Measurements from ENCODE around the gene COMMD7. TPM values are rescaled to one million over a fixed set of nuclear protein-coding genes. Genes with fewer than 3 reads are reported as not detected.

COMMD7 gene
- polyA plus RNA-seq (ENCODE audit: insufficient read length in 3 of 3) = 10 to 100 TPM; 71.2 to 76.0 (median 75.7) TPM

DNA sequence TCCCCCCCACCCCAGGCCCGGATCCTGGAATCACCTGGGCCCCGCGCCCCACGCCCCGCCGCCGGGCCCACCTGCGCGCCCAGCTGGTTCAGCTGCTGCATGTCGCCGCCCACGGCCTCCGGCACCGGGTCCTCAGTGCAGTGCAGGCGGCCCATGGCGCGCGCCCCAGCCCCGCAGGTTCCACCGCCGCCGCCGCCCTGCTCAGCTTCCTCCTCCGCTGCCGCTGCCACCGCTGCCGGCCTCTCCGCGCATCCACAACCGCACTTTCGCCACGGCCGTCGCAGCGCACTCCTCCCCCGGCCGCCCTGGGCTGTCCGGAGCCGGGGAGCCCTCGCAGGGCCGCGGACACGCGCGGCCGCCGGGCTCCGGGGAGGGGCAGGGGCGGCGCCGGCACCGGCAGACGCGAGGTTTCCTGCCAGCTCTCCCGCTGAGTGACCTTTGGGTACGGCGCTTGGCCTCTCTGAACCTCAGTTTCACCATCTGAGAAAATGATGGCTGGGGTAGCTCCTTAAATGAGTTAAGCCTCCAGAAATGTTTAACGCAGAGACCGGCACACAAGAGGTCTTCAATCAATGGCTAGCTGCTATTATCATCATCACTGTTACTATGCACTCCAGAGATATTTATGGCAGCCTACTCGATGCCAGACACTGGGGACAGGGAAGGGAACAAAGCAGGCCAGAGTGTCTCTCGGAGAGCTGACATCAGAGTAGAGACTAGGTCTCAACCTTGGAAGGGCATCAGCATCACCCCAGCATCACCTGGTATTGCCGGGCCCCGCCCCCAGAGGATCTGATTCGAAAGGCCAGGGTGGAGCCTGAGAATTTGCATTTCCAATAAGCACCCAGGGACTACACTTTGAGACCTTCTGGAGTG is at the start of gene COMMD7:
TSS of gene COMMD7 (minus strand) at position 231 of the 876 bp plus-strand sequence. CDS start at position 155, 76 bp downstream.
- no peak for DNase-seq (ENCODE audit: low read depth in 3 of 3, low spot score in 2 of 3)

DNA sequence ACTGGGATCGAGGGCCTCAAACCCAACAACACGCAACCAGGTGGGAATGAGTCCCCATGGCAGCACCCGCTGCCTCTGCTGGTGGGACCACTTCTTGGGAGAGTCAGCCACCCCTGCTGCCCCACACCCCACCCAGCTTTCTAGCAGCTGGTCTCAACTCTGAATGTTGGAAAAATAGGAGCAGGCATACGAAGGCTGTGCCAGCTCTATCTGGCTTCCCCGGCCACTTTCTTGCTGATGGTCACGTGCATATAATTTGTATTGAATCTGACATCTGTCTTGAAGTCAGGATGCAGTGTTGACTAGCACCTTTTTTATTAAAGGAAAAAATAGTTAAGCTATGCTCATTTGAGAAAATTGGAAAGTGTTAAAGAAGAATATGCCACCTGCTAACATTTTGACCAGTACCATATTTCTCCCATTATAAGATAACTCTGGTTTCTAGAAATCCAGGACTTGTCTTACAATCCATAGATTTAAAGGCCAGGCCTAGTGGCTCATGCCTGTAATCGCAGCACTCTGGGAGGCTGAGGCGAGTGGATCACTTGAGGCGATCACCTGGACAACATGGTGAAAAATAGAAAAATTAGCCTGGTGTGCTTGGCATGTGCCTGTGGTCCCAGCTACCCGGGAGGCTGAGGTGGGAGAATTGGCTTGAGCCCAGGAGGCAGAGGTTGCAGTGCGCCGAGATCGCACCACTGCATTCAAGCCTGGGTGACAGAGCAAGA is 49.6 kb upstream of the COMMD7 start:
- no peak for DNase-seq (ENCODE audit: low read depth in 3 of 3, low spot score in 2 of 3)

DNA sequence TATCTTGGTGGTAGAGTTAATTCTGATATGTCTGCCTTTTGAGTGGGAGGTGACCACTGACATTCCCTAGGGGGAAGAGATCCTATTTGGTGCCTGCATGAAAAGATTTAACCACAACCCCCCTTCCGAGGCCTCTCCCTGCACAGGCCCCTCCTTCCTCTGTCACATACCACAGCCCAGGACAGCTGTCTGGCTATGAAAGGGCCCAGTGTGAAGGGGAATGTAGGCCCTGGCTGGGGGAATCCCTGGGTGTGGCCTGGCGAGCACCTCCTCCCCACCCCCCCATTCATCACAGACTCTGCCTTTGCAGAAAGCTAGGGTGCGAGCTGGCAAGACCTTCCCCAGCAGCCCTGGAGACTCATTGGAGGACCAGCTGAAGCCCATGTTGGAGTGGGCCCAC is 49.0 kb upstream of the COMMD7 start:
- no peak for DNase-seq (ENCODE audit: low read depth in 3 of 3, low spot score in 2 of 3)

DNA sequence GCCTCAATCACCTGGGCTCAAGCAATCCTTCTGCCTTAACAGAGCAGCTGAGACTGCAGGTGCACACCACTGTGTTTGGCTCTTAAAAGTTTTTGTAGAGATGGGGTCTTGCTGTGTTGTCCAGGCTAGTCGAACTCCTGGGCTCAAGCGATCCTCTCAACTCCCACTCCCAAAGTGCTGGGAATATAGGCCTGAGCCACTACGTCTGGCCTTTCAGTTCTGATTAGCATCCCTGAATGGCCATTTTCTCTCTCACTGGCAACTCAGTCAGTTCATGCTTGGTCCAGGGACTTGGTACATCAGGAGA is 47.4 kb upstream of the COMMD7 start:
- no peak for DNase-seq (ENCODE audit: low read depth in 3 of 3, low spot score in 2 of 3)

DNA sequence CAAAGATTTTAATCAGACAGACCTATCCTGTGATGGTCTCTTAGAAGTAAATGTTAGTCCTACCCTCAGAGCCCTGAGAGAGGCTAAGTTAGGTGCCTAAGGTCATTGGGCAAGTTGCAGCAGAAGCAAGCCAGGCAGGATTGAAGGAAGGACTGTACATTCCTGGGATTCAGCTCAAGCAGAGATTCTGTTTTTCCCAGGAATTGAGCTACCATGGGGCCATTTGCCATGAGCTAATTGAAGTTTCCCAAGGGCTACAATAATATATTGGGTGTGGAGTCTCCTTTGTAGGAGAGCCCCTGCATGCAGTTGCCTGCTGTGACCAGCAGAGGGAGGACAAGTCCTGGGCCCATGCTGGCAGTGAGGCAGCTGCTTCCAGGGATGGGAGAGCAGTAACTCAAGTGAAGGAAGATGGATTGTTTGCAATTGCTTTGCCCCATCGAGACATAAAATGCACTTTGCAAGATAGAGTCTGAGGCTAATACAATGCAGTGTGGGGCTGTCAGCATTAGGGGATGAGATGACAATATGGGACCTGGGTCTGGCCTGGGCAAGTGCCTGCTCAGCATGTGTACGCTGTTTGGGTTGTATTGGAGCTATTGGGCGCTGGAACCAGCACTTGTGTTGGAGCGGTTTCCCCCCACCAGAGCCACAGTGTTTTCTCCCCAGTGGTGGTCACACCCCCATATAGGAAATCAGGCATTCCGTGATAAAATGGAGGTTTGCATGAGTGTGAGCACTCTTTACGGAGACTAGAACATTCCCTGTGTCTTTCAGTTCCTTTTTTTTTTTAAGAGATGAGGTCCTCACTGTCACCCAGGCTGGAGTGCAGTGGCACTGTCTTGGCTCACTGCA is 46.9 kb upstream of the COMMD7 start:
- DNase-seq (ENCODE audit: low read depth in 3 of 3, low spot score in 2 of 3) = no peak

DNA sequence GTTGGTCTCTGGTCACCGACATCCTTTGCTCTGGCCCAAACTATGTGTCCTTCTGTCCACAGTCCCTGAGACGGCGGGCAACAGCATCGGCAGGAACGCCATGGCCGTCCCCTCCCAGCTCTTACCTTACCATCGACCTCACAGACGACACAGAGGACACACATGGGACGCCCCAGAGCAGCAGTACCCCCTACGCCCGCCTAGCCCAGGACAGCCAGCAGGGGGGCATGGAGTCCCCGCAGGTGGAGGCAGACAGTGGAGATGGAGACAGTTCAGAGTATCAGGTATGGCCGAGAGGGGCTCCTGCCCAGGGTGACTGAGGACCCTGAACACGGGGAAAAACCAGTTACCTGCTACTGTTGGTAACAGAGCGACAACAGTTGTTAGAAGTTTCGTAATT is 43.9 kb upstream of the COMMD7 start:
- DNase-seq (ENCODE audit: low read depth in 3 of 3, low spot score in 2 of 3) = no peak

DNA sequence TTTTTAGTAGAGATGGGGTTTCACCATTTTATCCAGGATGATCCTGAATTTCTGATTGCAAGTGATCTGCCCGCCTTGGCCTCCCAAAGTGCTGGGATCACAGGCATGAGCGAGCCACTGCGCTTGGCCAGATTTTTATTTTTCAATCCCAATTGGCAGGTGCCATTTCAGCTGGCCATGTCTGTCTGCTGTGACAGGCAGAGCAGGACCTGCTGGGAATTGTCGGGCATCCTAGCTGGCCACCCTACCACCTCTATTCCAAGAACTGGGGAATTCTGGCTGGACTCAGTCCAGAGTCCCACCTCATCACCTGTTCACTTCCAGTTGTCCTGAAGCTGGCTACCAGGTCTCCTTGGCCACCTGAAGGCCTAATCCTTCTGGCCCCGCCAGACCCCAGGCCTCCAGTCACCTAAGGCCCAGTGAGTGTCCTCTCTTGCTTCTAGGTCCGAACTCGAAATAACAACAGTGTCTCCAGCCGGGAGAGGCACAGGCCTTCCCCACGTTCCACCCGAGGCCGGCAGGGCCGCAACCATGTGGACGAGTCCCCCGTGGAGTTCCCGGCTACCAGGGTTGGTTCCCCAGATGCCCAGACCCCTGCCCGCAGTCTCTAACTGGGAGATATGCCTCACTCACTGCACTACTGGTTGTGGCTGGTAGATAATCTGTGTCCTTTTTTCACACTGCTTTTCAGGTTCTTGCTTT is 42.9 kb upstream of the COMMD7 start:
- no peak for DNase-seq (ENCODE audit: low read depth in 3 of 3, low spot score in 2 of 3)

DNA sequence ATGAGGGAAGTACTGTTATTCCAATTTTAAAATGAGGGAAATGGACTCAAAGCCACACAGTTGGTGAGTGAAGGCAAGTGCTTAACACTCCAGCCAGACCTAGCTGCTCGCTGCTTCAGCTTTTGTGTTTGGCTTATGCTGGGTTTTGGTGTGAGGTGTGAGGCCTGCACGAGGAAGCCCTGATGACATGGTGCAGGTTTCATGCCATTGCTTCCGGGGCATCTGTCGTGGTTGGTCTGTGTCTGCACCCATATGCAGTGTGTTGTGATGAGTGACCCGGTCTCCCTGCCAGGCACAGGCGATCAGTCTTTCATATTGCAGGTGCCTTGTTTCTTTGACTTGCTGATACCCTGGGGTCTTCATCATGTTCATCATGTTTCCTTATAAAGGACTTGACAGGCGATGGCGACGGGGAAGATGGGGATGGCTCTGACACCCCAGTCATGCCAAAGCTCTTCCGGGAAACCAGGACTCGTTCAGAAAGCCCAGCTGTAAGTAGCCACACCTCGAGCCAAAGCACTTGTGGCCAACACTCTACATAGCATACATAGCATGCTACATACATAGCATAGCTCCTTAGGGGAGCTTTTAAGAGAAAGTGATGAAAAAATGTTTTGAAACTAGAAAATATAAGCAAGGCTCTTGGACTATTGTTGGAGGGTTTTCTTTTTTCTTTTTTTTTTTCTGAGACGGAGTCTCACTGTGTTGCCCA is 41.3 kb upstream of the COMMD7 start:
- no peak for DNase-seq (ENCODE audit: low read depth in 3 of 3, low spot score in 2 of 3)

DNA sequence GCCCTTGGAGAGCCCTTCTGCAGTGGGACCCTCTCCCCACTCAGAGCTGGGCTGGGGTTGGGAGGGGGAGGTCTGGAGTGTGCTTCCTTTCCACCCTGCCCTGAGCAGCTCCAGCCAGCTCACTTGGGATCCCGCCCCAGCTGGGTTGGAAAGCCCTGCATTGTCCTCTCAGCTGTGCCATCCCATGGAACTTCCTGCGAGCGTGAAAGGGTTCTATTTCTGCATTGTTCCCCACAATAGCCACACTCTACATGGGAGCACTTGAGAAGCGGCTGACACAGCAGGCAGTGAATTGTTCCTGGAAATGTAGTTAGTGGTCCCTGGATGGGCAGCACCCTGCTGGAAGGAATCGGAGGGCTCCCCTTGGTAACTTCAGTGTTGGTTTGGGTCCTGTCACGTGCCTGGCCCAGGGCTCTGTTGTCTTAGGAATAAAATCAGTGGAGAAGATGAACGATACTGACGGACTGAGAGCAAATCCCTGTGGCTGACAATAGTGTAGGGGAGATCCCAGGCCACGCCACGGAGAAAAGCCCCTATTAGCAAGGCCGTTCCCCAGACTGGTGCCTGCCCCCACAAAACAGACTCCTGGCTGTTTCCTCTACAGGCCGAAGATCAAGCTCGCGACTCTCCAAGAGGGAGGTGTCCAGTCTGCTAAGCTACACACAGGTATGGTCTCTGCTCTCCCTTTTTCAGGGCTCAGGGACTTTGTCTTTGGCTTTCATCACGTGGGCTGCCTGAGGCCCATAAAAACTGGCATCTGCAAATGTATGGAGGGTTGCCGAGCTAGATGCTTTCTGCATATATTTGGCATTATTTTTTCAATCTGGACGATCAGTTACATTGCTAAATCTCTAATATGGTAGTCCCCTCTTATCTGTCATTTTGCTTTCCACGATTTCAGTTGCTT is 37.7 kb upstream of the COMMD7 start:
- no peak for DNase-seq (ENCODE audit: low read depth in 3 of 3, low spot score in 2 of 3)

DNA sequence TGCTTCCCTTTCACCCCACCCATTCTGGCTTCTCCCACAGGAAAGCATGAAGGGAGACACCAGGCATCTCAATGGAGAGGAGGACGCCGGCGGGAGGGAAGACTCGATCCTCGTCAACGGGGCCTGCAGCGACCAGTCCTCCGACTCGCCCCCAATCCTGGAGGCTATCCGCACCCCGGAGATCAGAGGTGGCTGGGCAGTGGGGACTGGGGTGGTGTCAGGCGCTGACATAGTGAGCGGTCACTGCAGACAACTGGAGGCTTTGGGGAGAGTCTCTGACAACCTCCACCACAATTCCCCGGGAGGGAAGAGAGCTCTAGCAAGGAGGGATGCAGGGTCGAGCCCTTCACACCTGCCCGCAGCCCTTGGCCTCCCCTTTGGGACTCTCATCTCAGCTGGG is 37.0 kb upstream of the COMMD7 start:
- no peak for DNase-seq (ENCODE audit: low read depth in 3 of 3, low spot score in 2 of 3)

DNA sequence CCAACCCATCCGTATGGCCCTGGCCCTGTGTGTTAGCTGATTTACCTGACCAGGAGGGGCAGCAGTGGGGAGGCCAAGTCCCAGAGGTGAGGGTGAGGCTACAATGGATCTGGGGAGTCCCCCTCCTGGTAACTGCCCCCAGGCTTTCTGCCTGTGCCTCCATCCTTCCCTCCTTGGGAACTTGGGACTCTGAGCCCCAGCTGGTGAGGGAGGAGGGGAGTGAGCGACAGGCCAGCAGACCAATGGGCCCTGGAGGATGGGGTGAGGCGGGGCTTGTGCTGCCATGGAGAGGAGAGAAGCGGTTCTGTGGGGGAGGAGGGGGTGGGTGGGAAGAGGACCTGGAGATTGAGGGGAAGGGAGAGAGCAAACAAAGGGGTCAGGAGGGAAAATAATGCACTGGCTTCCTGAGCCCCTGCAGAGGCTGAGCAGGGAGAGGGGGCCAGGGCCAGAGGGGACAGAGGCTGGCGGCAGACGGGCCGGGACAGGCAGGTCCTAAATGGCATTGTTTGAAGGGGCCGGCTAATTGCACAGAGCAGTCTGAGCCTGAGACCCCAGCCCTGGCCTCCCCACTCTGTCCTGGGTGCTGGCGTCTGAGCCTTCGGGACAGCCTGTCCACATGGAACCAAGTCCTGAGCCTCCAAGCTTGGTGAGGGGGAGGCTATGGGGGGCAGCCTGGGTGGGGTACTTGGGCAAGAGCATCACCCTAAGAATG is 36.4 kb upstream of the COMMD7 start:
- no peak for DNase-seq (ENCODE audit: low read depth in 3 of 3, low spot score in 2 of 3)

DNA sequence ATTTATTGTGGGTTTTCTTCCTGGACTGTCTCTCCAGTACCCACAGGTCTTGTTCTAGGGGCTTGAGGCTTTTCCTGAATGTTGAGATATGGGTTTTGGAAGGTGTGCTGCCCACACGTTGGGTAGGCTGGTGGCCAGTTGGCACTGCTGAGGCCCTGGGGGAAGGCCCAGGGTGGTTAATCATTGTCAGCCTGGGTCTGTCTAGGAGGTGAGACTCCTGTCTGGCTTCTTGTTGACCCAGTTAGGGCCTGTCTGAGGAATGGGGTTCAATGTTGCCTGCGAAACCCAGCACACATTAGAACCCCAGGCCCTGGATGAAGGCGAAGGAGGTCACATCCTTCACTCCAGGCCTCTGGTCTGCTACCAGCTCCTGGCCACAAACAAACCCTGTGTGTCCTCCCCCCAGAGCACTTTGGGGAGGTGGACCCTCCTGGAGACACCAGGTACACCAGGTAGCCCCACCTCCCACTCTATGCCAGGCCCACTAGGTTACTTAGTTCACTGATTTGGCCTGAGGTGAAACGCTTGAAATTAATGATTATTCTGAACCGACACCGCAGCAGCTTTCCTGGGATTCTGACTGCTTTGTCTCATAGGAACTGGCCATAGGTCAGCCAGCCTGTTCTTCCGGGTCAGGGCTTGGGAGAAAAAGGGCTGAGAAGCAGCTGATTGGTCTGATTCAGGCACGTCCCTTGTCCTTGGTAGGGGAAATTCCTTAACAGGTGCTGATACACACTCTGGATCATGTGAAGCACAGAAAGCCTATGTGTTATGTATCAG is 34.1 kb upstream of the COMMD7 start:
- no peak for DNase-seq (ENCODE audit: low read depth in 3 of 3, low spot score in 2 of 3)

DNA sequence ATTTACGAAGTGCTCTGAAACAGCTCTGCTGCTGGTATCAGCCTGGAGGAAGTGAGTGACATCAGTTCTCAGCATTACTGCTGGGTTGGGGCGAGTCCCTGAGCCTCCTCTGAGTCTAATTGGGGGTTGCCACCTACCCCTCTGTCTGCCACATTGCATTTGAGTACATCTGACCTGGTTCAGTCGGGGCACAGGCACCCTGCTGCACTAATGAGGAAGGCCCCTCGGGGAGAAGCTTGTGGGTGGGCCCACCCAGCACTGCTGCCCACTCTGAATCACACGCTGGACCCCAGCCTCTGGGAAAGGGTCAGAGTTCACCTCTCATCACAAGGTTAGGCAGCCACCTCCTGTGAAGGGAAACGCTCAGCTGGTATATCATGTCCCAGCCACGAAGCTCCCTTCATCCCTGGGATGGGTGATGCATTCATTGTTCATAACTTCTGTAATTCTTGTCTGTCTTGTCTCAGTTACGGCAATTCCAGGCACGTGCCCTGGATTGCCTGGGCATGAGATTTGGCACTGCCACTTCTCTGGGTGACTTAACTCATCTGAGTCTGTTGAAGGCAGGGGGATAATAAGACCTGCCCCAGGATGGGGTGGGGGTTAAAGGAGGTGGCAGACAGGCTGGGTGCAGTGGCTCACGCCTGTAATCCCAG is 32.2 kb upstream of the COMMD7 start:
- DNase-seq (ENCODE audit: low read depth in 3 of 3, low spot score in 2 of 3) = no peak

DNA sequence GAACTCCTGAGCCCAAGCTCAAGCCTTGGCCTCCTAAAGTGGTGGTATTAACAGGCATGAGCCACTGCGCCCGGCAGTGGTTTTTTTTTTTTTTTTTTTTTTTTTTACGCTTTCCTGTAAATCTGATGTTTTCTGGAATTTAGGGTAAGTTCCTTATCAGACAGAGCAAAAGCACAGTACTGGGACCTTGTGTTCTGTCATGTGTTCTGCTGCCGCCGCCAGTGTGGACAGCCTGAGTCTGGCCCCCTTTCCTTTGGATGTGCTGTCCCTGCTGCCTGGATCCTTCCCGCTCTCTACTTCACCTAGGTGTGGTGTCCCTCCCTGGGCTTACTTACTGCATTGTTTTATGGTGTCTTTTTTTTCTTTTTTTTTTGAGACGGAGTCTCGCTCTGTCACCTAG is 30.6 kb upstream of the COMMD7 start:
- no peak for DNase-seq (ENCODE audit: low read depth in 3 of 3, low spot score in 2 of 3)

DNA sequence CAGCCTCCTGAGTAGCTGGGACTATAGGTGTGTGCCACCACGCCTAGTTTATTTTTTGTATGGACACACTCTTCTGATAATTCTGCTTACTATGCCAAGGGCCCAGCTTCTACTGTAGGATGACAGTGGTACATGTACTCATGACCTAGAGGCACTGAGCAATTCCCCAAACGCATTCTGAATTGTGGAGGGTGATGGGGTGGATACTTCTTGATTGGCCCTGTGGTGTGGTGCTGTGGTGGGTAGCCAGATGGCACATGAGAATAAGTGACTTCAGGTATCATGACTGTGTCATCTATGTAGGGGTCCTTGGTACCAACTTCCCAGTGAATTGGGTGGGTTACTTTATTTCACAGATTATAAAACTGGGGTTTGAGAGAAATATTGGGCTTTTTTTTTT is 30.0 kb upstream of the COMMD7 start:
- no peak for DNase-seq (ENCODE audit: low read depth in 3 of 3, low spot score in 2 of 3)

DNA sequence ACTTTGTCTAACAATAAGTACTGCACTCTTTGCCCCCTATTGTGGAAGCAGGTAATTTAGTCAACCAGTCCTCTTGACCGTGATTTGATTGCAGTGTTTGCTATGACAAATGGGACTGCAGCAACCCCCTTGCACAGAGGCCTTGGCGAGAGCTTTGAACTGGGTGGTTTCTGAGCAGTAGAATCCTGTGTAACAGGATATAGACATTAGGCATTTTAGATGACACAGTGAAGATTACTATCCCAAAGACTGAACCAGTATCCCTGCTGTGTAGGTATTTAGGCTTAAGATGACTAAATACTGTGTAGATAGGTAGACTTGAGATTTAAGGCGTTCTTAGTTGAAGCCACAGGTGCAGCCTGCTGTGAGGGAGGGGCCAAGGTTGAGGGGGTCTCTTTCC is 28.8 kb upstream of the COMMD7 start:
- DNase-seq (ENCODE audit: low read depth in 3 of 3, low spot score in 2 of 3) = no peak
